Measurements from ENCODE around the gene PRCP. TPM values are rescaled to one million over a fixed set of nuclear protein-coding genes. Genes with fewer than 3 reads are reported as not detected.
"Not testable (repeated sequence)": the region's sequence is repeated elsewhere in the genome, so short reads cannot be mapped to it uniquely, and the experiment has no call there.

PRCP gene
- total and polyA plus RNA-seq, 2 donors (not counting 3 experiments of a cell fraction or from before 2014, with no cell fraction given) = 170 to 277 TPM

DNA sequence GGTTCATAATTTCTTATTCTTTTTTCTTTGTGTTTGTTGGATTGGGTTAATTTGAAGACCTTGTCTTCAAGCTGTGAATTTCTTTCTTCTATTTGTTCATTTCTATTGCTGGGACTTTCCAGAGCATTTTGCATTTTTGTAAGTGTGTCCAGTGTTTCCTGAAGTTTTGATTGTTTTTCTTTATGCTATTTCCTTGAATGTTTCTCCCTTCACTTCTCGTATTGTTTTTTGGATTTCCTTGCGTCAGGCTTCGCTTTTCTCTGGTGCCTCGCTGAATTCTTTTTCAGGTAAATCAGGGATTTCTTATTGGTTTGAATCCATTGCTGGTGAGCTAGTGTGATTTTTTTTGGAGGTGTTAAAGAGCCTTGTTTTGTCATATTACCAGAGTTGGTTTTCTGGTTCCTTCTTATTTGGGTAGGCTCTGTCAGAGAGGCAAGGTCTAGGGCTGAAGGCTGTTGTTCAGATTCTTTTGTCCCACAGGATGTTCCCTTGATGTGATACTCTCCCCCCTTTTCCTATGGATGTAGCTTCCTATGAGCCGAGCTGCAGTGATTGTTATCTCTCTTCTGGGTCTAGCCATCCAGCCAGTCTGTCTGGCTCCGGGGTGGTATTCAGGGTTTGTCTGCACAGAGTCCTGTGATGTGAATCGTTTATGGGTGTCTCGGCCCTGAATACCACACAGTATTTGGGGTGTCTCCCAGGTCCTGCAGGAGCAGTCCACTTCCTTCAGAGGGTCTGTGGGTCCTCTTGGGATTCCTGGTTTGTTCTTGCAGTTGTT lies 22.4 kb upstream of the PRCP start:
- POLR2A ChIA-PET; H3K27me3 ChIP-seq (ENCODE audit: control insufficient read depth in 2 of 2, insufficient read depth in 2 of 2, low read length in 2 of 2); H3K4me3 ChIP-seq (replicated peaks in 1 of 3; ENCODE audit: insufficient read depth in 1 of 3, low read depth in 1 of 3, low read length in 3 of 3); dilution Hi-C loops (cut with MboI; ENCODE audit: extremely low pct_ligation_motif_present, low sequenced_read_pairs); H3K9ac ChIP-seq (replicated peaks; ENCODE audit: extremely low read depth, insufficient read depth, low read length); H3K79me2 ChIP-seq (ENCODE audit: control insufficient read depth, insufficient read depth, low read length); H3K36me3 ChIP-seq (ENCODE audit: control insufficient read depth in 2 of 2, extremely low read depth in 1 of 2, insufficient read depth in 2 of 2, low read length in 2 of 2); H3K9me1 ChIP-seq (replicated peaks; ENCODE audit: control insufficient read depth, extremely low read depth, insufficient read depth, low read length); H3K9me3 ChIP-seq (replicated peaks; ENCODE audit: control insufficient read depth, insufficient read depth, low read length); H4K20me1 ChIP-seq (replicated peaks; ENCODE audit: control insufficient read depth, extremely low read depth, insufficient read depth, low read length): not testable (repeated sequence)
- CTCF ChIA-PET = interaction anchor here (1.0 to 3.7 kb wide), 6 partner anchors 21 to 189 kb away, joined by 3 to 24 read pairs (median 4); partner anchors contain the start of genes DDIAS, FAM181B and PRCP
- Histone ChIP-seq H2AFZ (ENCODE audit: low read depth, low read length) (peak overlapping the region; percentile 65), H3K27ac (ENCODE audit: insufficient read depth, low read depth, low read length) (peak overlapping the region; percentile 70), H3K4me1 (ENCODE audit: control insufficient read depth, extremely low read depth, insufficient read depth, low read length) (peaks cover 17% of the 10 kb centered on the region), H3K4me2 (ENCODE audit: insufficient read depth, low read length) (peak overlapping the region; percentile 56)
- TSS peak; percentile 63 for BruUV-seq (replicated peaks)
- DNase-seq (ENCODE audit: low read depth, low spot score) (peak; percentile 54), FAIRE-seq (peak; percentile 59)
- TF ChIP-seq GATA2 (IDR thresholded peaks at IDR 0.05; ENCODE audit: insufficient read depth, insufficient read length, low read depth, low read length) = peak; percentile 86
- intact Hi-C loops (cut with micrococcal nuclease) = loop anchor here (5.0 kb wide), 1 partner anchor 235 kb away; the partner anchor contains the start of gene PCF11

DNA sequence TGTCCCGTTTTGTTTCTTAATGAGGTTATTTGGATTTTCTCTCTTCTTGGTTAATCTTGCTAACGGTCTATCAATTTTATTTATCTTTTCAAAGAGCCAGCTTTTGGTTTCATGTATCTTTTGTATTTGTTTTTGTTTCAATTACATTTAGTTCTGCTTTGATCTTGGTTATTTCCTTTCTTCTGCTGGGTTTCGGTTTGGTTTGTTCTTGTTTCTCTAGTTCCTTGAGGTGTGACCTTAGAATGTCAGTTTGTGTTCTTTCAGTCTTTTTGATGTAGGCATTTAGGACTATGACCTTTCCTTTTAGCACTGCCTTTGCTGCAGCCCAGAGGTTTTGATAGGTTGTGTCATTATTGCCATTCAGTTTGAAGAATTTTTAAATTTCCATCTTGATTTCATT lies 20.0 kb upstream of the PRCP start:
- dilution Hi-C loops (cut with MboI; ENCODE audit: extremely low pct_ligation_motif_present, low sequenced_read_pairs); H3K4me2 ChIP-seq (ENCODE audit: insufficient read depth, low read length); H3K9me3 ChIP-seq (replicated peaks; ENCODE audit: control insufficient read depth, insufficient read depth, low read length); DNase-seq (ENCODE audit: low read depth, low spot score); H4K20me1 ChIP-seq (replicated peaks; ENCODE audit: control insufficient read depth, extremely low read depth, insufficient read depth, low read length); H2AFZ ChIP-seq (ENCODE audit: low read depth, low read length); H3K4me3 ChIP-seq (replicated peaks in 1 of 3; ENCODE audit: insufficient read depth in 1 of 3, low read depth in 1 of 3, low read length in 3 of 3); H3K9me1 ChIP-seq (replicated peaks; ENCODE audit: control insufficient read depth, extremely low read depth, insufficient read depth, low read length); H3K9ac ChIP-seq (replicated peaks; ENCODE audit: extremely low read depth, insufficient read depth, low read length); H3K27me3 ChIP-seq (ENCODE audit: control insufficient read depth in 2 of 2, insufficient read depth in 2 of 2, low read length in 2 of 2); FAIRE-seq; BruUV-seq (replicated peaks); H3K27ac ChIP-seq (ENCODE audit: insufficient read depth, low read depth, low read length); H3K36me3 ChIP-seq (ENCODE audit: control insufficient read depth in 2 of 2, extremely low read depth in 1 of 2, insufficient read depth in 2 of 2, low read length in 2 of 2); H3K79me2 ChIP-seq (ENCODE audit: control insufficient read depth, insufficient read depth, low read length): not testable (repeated sequence)
- peaks cover 17% of the 10 kb centered on the region for H3K4me1 ChIP-seq (ENCODE audit: control insufficient read depth, extremely low read depth, insufficient read depth, low read length)
- POLR2A ChIA-PET = interaction anchor here (0.6 kb wide), 1 partner anchor 169 kb away, joined by 4 read pairs; no protein-coding TSS in a partner anchor
- intact Hi-C loops (cut with micrococcal nuclease) = loop anchor here (5.0 kb wide), 1 partner anchor 237 kb away; the partner anchor contains the start of gene PCF11
- CTCF ChIA-PET = interaction anchor here (1.0 kb wide), 1 partner anchor 13 kb away, joined by 3 read pairs; no protein-coding TSS in a partner anchor

DNA sequence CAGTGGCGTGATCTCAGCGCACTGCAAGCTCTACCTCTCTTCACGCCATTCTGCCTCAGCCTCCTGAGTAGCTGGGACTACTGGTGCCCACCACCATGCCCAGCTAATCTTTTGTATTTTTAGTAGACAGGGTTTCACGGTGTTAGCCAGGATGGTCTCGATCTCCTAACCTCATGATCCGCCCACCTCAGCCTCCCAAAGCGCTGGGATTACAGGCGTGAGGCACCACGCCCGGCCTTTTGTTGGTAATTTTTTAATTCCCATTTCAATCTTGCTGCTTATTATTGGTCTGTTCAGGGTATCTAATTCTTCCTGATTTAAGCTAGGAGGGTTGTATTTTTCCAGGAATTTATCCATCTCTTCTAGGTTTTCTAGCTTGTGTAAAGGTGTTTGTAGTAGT lies 19.6 kb upstream of the PRCP start:
- H3K9me1 ChIP-seq (replicated peaks; ENCODE audit: control insufficient read depth, extremely low read depth, insufficient read depth, low read length); H3K9me3 ChIP-seq (replicated peaks; ENCODE audit: control insufficient read depth, insufficient read depth, low read length); dilution Hi-C loops (cut with MboI; ENCODE audit: extremely low pct_ligation_motif_present, low sequenced_read_pairs); FAIRE-seq; H3K36me3 ChIP-seq (ENCODE audit: control insufficient read depth in 2 of 2, extremely low read depth in 1 of 2, insufficient read depth in 2 of 2, low read length in 2 of 2); DNase-seq (ENCODE audit: low read depth, low spot score); BruUV-seq (replicated peaks); POLR2A ChIA-PET; H3K4me2 ChIP-seq (ENCODE audit: insufficient read depth, low read length); H4K20me1 ChIP-seq (replicated peaks; ENCODE audit: control insufficient read depth, extremely low read depth, insufficient read depth, low read length); H3K4me3 ChIP-seq (replicated peaks in 1 of 3; ENCODE audit: insufficient read depth in 1 of 3, low read depth in 1 of 3, low read length in 3 of 3); H2AFZ ChIP-seq (ENCODE audit: low read depth, low read length); H3K27ac ChIP-seq (ENCODE audit: insufficient read depth, low read depth, low read length); H3K79me2 ChIP-seq (ENCODE audit: control insufficient read depth, insufficient read depth, low read length); H3K27me3 ChIP-seq (ENCODE audit: control insufficient read depth in 2 of 2, insufficient read depth in 2 of 2, low read length in 2 of 2); H3K9ac ChIP-seq (replicated peaks; ENCODE audit: extremely low read depth, insufficient read depth, low read length): not testable (repeated sequence)
- H3K4me1 ChIP-seq (ENCODE audit: control insufficient read depth, extremely low read depth, insufficient read depth, low read length) = peaks cover 17% of the 10 kb centered on the region
- CTCF ChIA-PET = interaction anchor here (0.8 kb wide), 1 partner anchor 53 kb away, joined by 3 read pairs; no protein-coding TSS in a partner anchor
- intact Hi-C loops (cut with micrococcal nuclease) = loop anchor here (5.0 kb wide), 1 partner anchor 238 kb away; the partner anchor contains the start of gene PCF11

Measured in endothelial cell of umbilical vein (primary cell).